K562 (cell line): ENCODE data around the gene SLC39A9. TPM values are rescaled to one million over a fixed set of nuclear protein-coding genes. Genes with fewer than 3 reads are reported as not detected.

ENCODE experiments used
- ATAC-seq: fragments of 200-7000 bp; cut with Tn5 transposase; 3 replicates; pipeline ENCODE4 v1.9.1; 2020; ENCODE audit warnings: moderate library complexity
- BruUV-seq: library from RNA; stranded (reverse); fragments of 400-500 nt; replicated peaks from 2 replicates; lab custom pipeline; 2021; lab: Mats Ljungman, UMichigan
- CTCF ChIA-PET: fragments of 300-600 bp; formaldehyde crosslinking; extraction: SDS; loops from one replicate; lab custom pipeline; 2021; ENCODE audit warnings: low intra/inter-chr PET ratio; lab: Yijun Ruan, JAX
- POLR2A ChIA-PET: fragments of 300-600, 350-650 bp; sonication (Branson Sonifier 250); formaldehyde crosslinking; extraction: SDS; loops from one replicate; lab custom pipeline; 2021; ENCODE audit warnings: antibody characterized with exemption, inconsistent platforms; lab: Yijun Ruan, JAX
- DNase-seq, 4 experiments: peaks; one replicate each; pipeline versions ENCODE4 v3.0.0 to v3.0.0-alpha.2; 2011 to 2018; ENCODE audit warnings: low spot score in 3 of 4, mixed read lengths in 3 of 4; ENCODE audit errors: extremely low read depth in 1 of 4
- FAIRE-seq: peaks from 2 replicates; lab custom pipeline; 2011; peaks lifted over from hg19 to GRCh38; lab: Jason Lieb, UNC
- H2AFZ ChIP-seq: 2 replicates; pipeline ENCODE4 v1.6.0; 2011; ENCODE audit warnings: low read depth, low read length, control low read depth, inconsistent platforms
- H3K27ac ChIP-seq: fragments of 200-600 bp; 3 replicates; pipeline ENCODE4 v1.8.0; 2011; ENCODE audit warnings: low read depth, mild to moderate bottlenecking, control low read depth, inconsistent platforms, low read length, moderate library complexity, mixed read lengths; ENCODE audit errors: extremely low read depth
- H3K27me3 ChIP-seq, 2 experiments: fragments of 300-600 bp in 1 of 2; 2 replicates in 1 of 2; 3 replicates in 1 of 2; pipeline versions ENCODE4 v1.6.0 to v1.8.0; 2011; ENCODE audit warnings: inconsistent platforms in 2 of 2, low read length in 2 of 2, mild to moderate bottlenecking in 1 of 2, mixed read lengths in 1 of 2, moderate library complexity in 1 of 2; ENCODE audit not compliant: control insufficient read depth in 2 of 2, insufficient read depth in 2 of 2
- H3K36me3 ChIP-seq: fragments of 300-600 bp; 3 replicates; pipeline ENCODE4 v1.8.0; 2011; ENCODE audit warnings: mild to moderate bottlenecking, low read length, inconsistent platforms; ENCODE audit not compliant: control insufficient read depth, insufficient read depth
- H3K4me1 ChIP-seq, 2 experiments: fragments of 200-600 bp in 1 of 2; replicated peaks in 1 of 2; 2 replicates in 1 of 2; 3 replicates in 1 of 2; pipeline versions ENCODE4 v1.5.1 to v1.8.0; 2011; ENCODE audit warnings: inconsistent platforms in 2 of 2, low read length in 2 of 2, mild to moderate bottlenecking in 1 of 2, mixed read lengths in 1 of 2, moderate library complexity in 1 of 2; ENCODE audit not compliant: control insufficient read depth in 2 of 2, insufficient read depth in 2 of 2
- H3K4me2 ChIP-seq: 2 replicates; pipeline ENCODE4 v1.6.1; 2011; ENCODE audit warnings: low read length, control low read depth, inconsistent platforms, mixed read lengths; ENCODE audit not compliant: insufficient read depth
- H3K4me3 ChIP-seq: fragments of 200-600 bp; sonication (generic), shearing (Covaris generic); 2 replicates; pipeline ENCODE4 v1.5.1; 2016; ENCODE audit warnings: control low read depth, inconsistent platforms
- H3K79me2 ChIP-seq: fragments of 200-600 bp; 3 replicates; pipeline ENCODE4 v1.8.0; 2011; ENCODE audit warnings: low read length, inconsistent platforms; ENCODE audit not compliant: control insufficient read depth, insufficient read depth
- H3K9ac ChIP-seq, 2 experiments: 2 replicates each; pipeline versions ENCODE4 v1.6.0 to v1.6.1; 2011; ENCODE audit warnings: low read depth in 2 of 2, low read length in 2 of 2, control low read depth in 1 of 2, inconsistent platforms in 1 of 2, mild to moderate bottlenecking in 1 of 2, mixed read lengths in 1 of 2; ENCODE audit not compliant: insufficient read depth in 1 of 2
- H3K9me1 ChIP-seq: one replicate; pipeline ENCODE4 v1.6.0; 2011; ENCODE audit warnings: inconsistent platforms, mild to moderate bottlenecking, low read length, moderate library complexity; ENCODE audit not compliant: control insufficient read depth, insufficient read depth
- H3K9me3 ChIP-seq: replicated peaks from 2 replicates; pipeline ENCODE4 v1.5.1; 2011; ENCODE audit warnings: low read depth, low read length, inconsistent platforms; ENCODE audit not compliant: control insufficient read depth, insufficient read depth
- H4K20me1 ChIP-seq: replicated peaks from 2 replicates; pipeline ENCODE4 v1.6.1; 2011; ENCODE audit warnings: low read length, inconsistent platforms, mixed read lengths; ENCODE audit not compliant: control insufficient read depth, insufficient read depth
- ATF7 ChIP-seq: fragments of 450-650 bp; IDR thresholded peaks from 2 replicates; pipeline ENCODE4 v1.7.1; 2014; ENCODE audit warnings: mild to moderate bottlenecking, moderate library complexity
- FOSL1 ChIP-seq: fragments of 200-800 bp; sonication (Bioruptor generic); conservative IDR thresholded peaks from 2 replicates; pipeline ENCODE4 v1.6.1; 2016; ENCODE audit warnings: missing genetic modification characterization, missing compliant biosample characterization
- MCM5 ChIP-seq: fragments of 450-650 bp; IDR thresholded peaks from 2 replicates; pipeline ENCODE4 v1.6.1; 2016; ENCODE audit warnings: low read depth
- MECOM ChIP-seq: fragments of 250-450 bp; sonication (Bioruptor Pico); IDR thresholded peaks from 2 replicates; pipeline ENCODE4 v1.8.0; 2022; ENCODE audit warnings: inconsistent platforms
- MEIS2 ChIP-seq: fragments of 450-650 bp; IDR thresholded peaks from 2 replicates; pipeline ENCODE4 v1.6.1; 2014; ENCODE audit warnings: mild to moderate bottlenecking; ENCODE audit not compliant: partially characterized antibody
- PBX2 ChIP-seq, 2 experiments: IDR thresholded peaks in 1 of 2; conservative IDR thresholded peaks in 1 of 2; 2 replicates each; pipeline ENCODE4 v1.6.1; 2016; ENCODE audit warnings: low read depth in 2 of 2, mild to moderate bottlenecking in 1 of 2, missing compliant biosample characterization in 1 of 2, missing genetic modification characterization in 1 of 2, moderate library complexity in 1 of 2
- PHTF2 ChIP-seq: fragments of 250-450 bp; sonication (Bioruptor Pico); IDR thresholded peaks from 2 replicates; pipeline ENCODE4 v1.5.0; 2021; ENCODE audit warnings: mild to moderate bottlenecking
- POLR2H ChIP-seq: IDR thresholded peaks from 2 replicates; pipeline ENCODE4 v1.6.1; 2016; ENCODE audit warnings: missing genetic modification characterization, low read depth, mild to moderate bottlenecking, control low read depth, missing compliant biosample characterization, moderate library complexity
- POLR3G ChIP-seq: IDR thresholded peaks from 2 replicates; pipeline ENCODE4 v1.6.1; 2011; ENCODE audit not compliant: insufficient read length, insufficient replicate concordance; ENCODE audit errors: extremely low read depth
- SMC3 ChIP-seq: conservative IDR thresholded peaks from 2 replicates; pipeline ENCODE4 v1.6.1; 2011; ENCODE audit warnings: low read depth, low read length, improper control_type of control experiment; ENCODE audit not compliant: insufficient read depth
- SRSF1 ChIP-seq: fragments of 200-400 bp; formaldehyde crosslinking; IDR thresholded peaks from 2 replicates; pipeline ENCODE4 v1.6.1; 2017; ENCODE audit warnings: mild to moderate bottlenecking, low read depth, low read length, moderate library complexity
- TAL1 ChIP-seq: fragments of 450-650 bp; IDR thresholded peaks from 2 replicates; pipeline ENCODE4 v1.6.1; 2016; ENCODE audit warnings: mild to moderate bottlenecking
- WGBS: fragments of 100-300 bp; shearing (Covaris generic); methylation state at CpG from one replicate; pipeline ENCODE4 v1.1.6; 2016; ENCODE audit warnings: low coverage, mixed read lengths; ENCODE audit not compliant: insufficient coverage; ENCODE audit errors: missing lambda C conversion rate; 5-methylcytosine and 5-hydroxymethylcytosine counted together
- in situ Hi-C: fragments of 300-500 bp; cut with MboI; formaldehyde crosslinking; loops from 4 replicates; pipeline ENCODE4 v1.15.0; 2018; ENCODE audit warnings: inconsistent platforms, mixed read lengths
- intact Hi-C: fragments of 100-400 bp; cut with micrococcal nuclease; formaldehyde crosslinking; loops from 2 replicates; pipeline ENCODE4 v1.14.2; 2022
- polyA plus RNA-seq, 8 experiments: library from polyadenylated mRNA; depleted of rRNA in 4 of 8; stranded (reverse) in 5 of 8; unstranded in 3 of 8; fragments of >200 nt; fragmentation: Nextera tagmentation in 2 of 8; fragmentation: Illumina TruSeq in 1 of 8; extraction: Ambion mirVana in 2 of 8; extraction: Trizol in 1 of 8; gene quantifications; 2 replicates each; pipeline versions ENCODE4 v1.2.1 to v1.2.3, GENCODE V29; 2011 to 2014; ENCODE audit warnings: inconsistent platforms in 1 of 8, missing spikeins in 1 of 8
- total RNA-seq, 7 experiments: library from RNA; depleted of rRNA in 6 of 7; stranded (reverse); fragments of >200 nt in 6 of 7; fragmentation: Illumina TruSeq in 2 of 7; extraction: Trizol in 2 of 7; gene quantifications; 2 replicates each; pipeline versions ENCODE4 v1.2.1 to v1.2.3, GENCODE V29; 2011 to 2021; ENCODE audit warnings: low replicate concordance in 1 of 7
- TF ChIP-seq, protein P1 (sequence below): fragments of 450-650 bp; IDR thresholded peaks from 2 replicates; pipeline ENCODE4 v1.6.1; 2016
- TF ChIP-seq, protein P2 (sequence below): fragments of 250-450 bp; sonication (Bioruptor Pico); IDR thresholded peaks from 2 replicates; pipeline ENCODE4 v1.5.0; 2021

Gene SLC39A9
- total and polyA plus RNA-seq, 9 of the 15 experiments (the other 6 are each of a cell fraction or from before 2014, with no cell fraction given), result 18.4 to 66.0 (median 32.5) TPM

DNA sequence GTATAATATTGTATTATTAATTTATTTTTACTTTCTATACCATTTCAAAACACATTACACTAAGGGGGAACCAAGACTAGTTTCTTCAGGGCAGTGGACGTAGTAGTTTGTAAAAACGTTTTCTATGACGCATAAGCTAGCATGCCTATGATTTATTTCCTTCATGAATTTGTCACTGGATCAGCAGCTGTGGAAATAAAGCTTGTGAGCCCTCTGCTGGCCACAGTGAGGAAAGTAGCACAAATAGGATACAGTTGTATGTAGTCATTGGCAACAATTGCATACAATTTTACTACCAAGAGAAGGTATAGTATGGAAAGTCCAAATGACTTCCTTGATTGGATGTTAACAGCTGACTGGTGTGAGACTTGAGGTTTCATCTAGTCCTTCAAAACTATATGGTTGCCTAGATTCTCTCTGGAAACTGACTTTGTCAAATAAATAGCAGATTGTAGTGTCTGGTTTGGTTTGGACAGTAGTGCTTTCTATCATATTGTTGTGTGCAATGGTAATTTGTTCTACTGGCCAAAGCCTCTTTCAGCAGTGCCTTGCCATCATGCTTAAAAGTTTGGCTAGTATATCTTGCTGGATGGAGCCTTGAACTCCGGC lies 61.7 kb downstream of the SLC39A9 start:
- peak; percentile 91 for FAIRE-seq
- TSS peak; percentile 20 for BruUV-seq
- no peak for TF ChIP-seq SRSF1
- TF ChIP-seq, protein P1, sequence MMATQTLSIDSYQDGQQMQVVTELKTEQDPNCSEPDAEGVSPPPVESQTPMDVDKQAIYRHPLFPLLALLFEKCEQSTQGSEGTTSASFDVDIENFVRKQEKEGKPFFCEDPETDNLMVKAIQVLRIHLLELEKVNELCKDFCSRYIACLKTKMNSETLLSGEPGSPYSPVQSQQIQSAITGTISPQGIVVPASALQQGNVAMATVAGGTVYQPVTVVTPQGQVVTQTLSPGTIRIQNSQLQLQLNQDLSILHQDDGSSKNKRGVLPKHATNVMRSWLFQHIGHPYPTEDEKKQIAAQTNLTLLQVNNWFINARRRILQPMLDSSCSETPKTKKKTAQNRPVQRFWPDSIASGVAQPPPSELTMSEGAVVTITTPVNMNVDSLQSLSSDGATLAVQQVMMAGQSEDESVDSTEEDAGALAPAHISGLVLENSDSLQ, result peak; percentile 88
- TF ChIP-seq, protein P2, sequence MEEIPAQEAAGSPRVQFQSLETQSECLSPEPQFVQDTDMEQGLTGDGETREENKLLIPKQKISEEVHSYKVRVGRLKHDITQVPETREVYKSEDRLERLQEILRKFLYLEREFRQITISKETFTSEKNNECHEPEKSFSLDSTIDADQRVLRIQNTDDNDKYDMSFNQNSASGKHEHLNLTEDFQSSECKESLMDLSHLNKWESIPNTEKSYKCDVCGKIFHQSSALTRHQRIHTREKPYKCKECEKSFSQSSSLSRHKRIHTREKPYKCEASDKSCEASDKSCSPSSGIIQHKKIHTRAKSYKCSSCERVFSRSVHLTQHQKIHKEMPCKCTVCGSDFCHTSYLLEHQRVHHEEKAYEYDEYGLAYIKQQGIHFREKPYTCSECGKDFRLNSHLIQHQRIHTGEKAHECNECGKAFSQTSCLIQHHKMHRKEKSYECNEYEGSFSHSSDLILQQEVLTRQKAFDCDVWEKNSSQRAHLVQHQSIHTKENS (CRISPR knock-in tag), result no peak
- no peak for TF ChIP-seq POLR2H (tag)
- 0 out of 2 replicates have a peak, but pooled peaks have one; percentile 14 for TF ChIP-seq ATF7
- no peak for TF ChIP-seq PHTF2
- TF ChIP-seq TAL1, result no peak
- TF ChIP-seq MECOM (CRISPR knock-in tag), result no peak
- no peak for TF ChIP-seq POLR3G
- peak; percentile 53; the same call in 1 of the 2 replicates for TF ChIP-seq SMC3
- TF ChIP-seq MCM5, result no peak
- peak; percentile 96 for TF ChIP-seq MEIS2
- TF ChIP-seq PBX2 (CRISPR knock-in tag; IDR thresholded peaks at IDR 0.05; ENCODE audit: low read depth), result no peak
- peak; percentile 94 for TF ChIP-seq PBX2 (tag; conservative IDR thresholded peaks at IDR 0.05; ENCODE audit: low read depth)
- 0 out of 2 replicates have a peak, but pooled peaks have one; percentile 18 for TF ChIP-seq FOSL1 (tag)

More for the DNA sequence above, 61.7 kb downstream of the SLC39A9 start:
- no peak overlapping the region for H2AFZ ChIP-seq
- ChIA-PET POLR2A (interaction anchor here (1.4 kb wide), 1 partner anchor 60 kb away, joined by 5 read pairs; no protein-coding TSS in a partner anchor), CTCF (interaction anchor here (1.0 to 1.7 kb wide), 3 partner anchors 217 to 333 kb away, joined by 3 to 7 read pairs (median 7); no protein-coding TSS in a partner anchor)
- H4K20me1 ChIP-seq, result no peaks in the 10 kb centered on the region
- no peaks in the 10 kb centered on the region for H3K79me2 ChIP-seq
- peak; percentile 85 for ATAC-seq
- H3K9ac ChIP-seq, result no peak overlapping the region
- H3K27ac ChIP-seq, result no peak overlapping the region
- in situ Hi-C loops, result loop anchor here (25.0 kb wide), 2 partner anchors 198 to 598 kb away; partner anchors contain the start of gene GALNT16
- no peak overlapping the region for H3K4me2 ChIP-seq
- H3K27me3 ChIP-seq, result no peaks in the 10 kb centered on the region
- peaks cover 42% of the 10 kb centered on the region; the same call in 2 of the 3 replicates for H3K36me3 ChIP-seq
- no peak overlapping the region for H3K4me3 ChIP-seq
- DNase-seq, result peak; percentile 42 to 69 (median 48)
- WGBS, result 19% methylated on average over 4 of the region's 4 CpGs
- no peaks in the 10 kb centered on the region for H3K4me1 ChIP-seq
- intact Hi-C loops, result loop anchor here (2.0 to 10.0 kb wide), 4 partner anchors 63 to 595 kb away; partner anchors contain the start of genes ERH and SLC39A9
- H3K9me3 ChIP-seq, result no peaks in the 10 kb centered on the region
- H3K9me1 ChIP-seq, result no peaks in the 10 kb centered on the region
